ENCODE results near the gene LRRC4C.

The LRRC4C gene

DNA sequence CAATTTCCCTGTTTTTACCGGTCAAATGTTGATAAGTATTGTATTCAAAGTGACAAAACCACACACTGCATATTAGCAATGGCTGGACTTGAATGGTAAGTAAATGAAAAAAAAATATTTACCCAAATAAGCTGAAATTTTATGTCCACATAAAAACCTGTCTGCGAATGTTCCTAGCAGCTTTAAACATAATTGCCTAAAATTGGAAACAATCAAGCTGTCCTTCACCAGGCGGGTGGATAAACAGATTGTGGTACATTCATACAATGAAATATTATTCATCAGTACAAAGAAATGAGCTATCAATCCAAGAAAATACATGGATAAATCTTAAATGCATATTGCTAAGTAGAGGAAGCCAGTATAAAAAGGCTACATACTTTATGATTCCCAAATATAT is 1067.8 kb downstream of the LRRC4C start:
- in situ Hi-C loops (cut with MboI; ENCODE audit: low sequenced_read_pairs) = no loop called here

DNA sequence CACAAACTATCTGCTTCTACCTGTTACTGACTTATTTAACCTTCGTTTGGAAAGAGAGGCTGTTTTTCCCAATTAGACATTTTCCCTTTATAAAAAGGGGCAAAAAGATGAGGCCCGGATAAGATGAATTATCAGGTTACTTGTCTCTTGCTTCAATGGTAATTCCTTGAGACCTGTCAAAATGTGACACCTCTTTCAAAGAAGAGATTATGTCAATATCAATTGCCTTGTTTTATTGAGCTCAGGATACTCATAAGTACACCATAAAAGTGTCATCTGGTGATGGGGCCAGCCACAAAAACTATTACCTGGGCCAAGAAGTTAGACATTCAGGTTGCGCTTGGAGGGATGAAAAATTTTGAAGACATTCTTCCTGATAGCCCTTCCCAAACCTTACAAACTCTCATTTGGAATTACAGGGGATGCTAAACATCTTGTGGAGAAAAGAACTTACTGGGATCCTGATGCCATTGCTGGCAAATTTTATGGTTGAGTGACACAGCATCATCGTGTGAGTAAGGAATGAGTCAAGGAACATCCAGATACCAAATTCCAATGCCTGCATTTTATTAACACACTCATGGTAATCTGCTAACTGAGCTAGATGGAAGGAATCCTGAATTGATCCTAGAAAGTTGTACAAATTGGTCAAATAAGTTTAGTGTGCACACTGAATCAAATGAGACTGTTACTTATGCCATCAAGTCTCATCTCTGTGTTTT is 1071.2 kb downstream of the LRRC4C start:
- in situ Hi-C loops (cut with MboI; ENCODE audit: low sequenced_read_pairs) = no loop called here

DNA sequence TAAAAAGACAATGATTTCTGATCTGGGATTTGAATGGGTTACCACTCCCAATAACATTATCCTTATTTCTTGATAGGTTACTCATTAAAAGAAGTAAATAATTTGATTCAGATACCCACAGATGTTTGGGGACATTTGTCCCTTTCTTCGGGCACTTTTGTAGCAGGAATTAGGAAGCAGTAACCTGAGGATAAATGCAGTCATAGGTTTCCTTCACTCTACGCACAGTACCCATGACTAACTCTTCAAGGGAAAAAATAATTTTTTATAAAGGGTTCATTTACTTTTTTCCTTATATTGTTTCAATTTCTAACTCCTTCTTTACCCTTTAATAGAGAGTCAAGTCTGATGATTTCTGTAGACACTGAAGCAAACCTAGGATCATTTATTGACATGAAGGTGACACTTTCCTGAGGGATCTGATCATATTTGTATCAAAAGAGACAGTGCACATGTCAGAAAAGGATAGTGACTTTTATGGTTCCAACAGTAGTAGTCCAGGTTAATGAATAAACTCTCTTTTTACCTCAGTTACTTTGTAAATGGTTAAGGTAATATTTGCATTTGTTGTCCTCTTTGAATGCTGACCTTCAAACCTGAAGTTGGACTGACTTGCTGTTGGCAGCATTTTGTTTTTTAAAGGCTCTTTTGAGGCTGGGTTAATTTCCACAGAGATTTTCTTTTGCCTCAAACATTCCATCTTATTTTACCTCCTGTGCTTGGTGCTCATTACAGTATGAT is 1072.0 kb downstream of the LRRC4C start:
- in situ Hi-C loops (cut with MboI; ENCODE audit: low sequenced_read_pairs) = no loop called here

DNA sequence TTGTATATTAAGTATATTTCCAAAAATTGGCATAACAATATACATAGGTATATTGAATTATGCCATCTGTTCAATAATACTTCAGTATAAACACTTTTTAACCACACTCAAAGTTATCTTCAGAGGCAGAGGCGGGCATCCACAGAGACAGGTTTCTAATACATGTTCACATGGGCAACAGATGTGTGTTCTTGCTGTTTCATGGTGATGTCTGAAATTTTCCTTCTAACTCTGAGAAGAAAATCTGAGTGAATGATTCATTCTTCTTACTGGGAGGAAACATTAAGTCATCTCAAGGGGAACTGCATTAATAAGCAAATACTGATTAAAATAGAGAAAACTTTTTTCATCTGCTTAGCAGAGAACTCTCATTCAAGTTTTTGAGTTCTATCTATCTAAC is 1074.5 kb downstream of the LRRC4C start:
- in situ Hi-C loops (cut with MboI; ENCODE audit: low sequenced_read_pairs) = no loop called here

DNA sequence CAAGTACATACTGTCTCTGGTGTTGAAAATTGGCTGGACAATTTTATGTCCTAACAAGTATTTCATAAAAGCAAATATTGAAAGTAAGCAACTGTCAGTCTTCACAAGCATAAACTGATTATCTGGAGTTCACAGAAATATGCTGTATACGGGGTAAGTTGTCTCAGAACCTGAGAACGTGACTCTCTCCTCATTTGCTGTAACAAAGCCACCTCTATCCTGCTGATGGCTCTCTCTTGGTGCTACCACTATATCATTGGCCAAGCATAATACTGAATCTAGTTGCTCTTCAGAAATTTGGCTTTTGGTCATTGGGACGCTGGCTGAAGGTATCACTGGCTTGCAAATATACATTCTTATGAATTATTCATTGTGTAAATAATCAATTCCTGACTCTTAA is 1078.0 kb downstream of the LRRC4C start:
- in situ Hi-C loops (cut with MboI; ENCODE audit: low sequenced_read_pairs) = no loop called here

DNA sequence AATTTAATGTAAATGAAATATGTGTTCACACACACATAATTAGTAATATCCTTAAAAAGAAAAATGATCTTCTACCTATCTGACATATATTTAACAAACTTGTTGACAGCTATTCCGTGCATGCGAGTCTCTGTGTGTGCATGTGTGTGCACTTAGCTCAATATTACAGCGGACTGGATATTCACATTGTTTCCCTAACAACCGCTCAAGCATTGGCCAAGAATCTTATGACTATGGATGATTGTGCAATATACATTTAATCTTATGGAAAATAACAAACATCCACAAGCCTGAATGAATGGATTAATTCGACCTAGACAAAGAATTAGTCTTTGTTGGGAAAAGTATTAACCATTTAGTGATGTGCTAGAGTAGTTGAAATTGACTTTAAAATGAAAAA is 1078.6 kb downstream of the LRRC4C start:
- in situ Hi-C loops (cut with MboI; ENCODE audit: low sequenced_read_pairs) = no loop called here

DNA sequence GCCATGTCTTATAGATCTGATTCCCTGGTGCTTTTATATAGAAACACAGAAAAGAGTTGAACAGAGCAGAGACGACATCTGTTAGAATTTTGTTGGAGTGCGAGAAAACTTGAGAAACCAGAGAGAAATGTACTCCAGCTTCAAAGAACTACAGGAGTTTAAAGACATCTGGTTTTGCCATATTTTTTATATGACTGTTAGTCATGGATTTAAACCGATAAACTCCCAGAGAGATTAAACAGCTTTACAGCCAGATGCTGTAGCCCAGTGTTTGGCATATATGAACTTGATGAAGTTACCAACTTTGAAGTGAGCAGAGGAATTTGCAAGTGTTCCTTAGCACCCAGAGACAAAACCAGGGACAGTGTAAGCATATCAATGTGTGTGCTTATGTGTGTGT is 1083.1 kb downstream of the LRRC4C start:
- in situ Hi-C loops (cut with MboI; ENCODE audit: low sequenced_read_pairs) = no loop called here

DNA sequence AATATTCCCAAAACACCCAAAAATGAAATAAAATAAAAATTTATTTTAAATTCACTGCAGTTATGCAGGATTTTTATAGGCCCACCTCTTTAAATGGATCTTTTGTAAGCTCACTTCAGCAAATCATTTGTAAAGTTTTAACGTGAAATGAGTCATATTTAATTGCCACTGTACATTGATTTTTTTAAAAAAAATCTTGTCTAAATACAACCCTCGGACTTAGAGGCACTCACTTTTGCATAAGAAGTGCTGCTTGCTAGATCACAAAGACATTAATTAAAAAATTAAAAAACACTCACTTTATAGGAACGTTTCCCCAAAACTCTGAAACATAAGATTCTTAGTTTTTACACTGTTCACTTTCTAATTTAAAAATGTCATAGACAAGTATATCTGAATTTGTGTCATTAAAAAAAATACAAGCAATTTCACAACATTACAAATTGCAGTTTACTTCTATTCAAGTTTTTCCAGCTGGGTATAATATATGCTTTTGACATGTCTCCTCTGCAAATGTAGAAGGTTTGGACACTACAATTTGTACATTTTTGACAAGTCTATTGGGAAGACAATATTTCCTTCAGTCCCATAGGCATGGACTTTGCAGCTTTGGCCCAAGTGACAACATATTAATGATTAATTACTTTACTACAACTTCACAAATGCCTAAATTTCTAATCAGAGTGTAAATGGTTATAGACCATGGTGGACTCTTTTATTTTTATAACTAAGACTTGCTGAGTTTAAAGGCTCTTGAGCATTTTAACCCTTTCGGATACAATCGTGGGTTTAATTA is 1088.4 kb downstream of the LRRC4C start:
- in situ Hi-C loops (cut with MboI; ENCODE audit: low sequenced_read_pairs) = no loop called here

DNA sequence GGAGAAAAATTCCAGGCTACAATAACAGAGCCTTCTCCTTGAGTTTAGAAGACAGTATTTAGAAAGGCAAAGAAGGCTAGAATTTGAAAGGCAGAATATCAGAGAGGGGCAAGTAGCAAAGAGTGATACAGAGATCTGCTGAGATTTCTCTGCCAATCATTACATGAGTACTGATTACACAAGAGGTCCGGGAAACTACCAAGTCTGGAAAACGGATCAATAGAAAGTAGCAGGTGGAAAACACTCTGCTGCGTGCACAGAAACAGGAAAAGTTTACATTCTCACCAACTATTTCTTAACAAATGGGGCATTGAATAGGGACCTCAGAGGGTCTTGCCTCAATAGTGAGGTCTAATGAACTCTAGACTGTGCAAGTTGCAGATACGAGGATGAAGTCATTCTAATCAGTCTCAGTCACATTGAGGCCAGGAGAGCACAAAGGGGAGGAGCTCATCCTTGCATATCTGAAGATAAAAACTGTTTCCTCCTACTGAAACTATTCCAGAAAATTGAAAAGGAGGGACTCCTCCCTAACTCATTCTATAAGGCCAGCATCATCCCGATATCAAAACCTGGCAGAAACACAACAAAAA is 1099.2 kb downstream of the LRRC4C start:
- in situ Hi-C loops (cut with MboI; ENCODE audit: low sequenced_read_pairs) = no loop called here

DNA sequence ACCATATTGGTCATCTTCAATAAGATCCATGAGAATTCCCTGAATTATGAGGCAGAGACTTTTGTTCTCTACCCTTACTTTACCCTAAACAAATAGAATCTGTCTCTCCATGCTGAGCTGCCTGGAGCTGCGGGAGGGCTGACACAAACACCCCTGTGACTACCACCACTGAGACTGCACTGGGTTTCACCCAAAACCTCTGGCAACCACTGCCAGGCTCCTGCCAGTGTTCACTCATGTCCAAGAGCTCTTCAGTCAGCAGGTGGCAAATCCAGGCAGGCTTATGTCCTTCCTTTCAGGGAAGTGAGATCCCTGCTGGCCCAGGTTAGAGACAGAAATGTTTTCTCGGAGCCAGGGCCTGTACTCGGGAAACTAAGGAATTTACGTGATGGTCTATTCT is 1105.3 kb downstream of the LRRC4C start:
- in situ Hi-C loops (cut with MboI; ENCODE audit: low sequenced_read_pairs) = no loop called here

DNA sequence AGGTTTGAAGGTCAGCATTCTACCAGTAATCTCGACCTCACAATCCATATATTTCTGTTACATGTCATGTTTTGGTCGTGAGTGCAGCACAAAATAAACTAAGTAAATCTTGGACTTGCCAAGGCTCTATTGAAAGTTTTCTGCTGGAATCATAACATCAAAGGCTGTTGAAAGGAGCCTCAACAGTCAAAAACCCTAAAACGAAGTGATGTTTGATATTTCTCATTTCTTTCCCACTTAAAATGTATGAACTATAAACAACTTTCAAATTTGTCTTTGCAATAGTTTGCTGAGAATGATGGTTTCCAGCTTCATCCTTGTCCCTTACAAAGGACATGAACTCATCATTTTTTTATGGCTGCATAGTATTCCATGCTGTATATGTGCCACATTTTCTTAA is 1118.5 kb downstream of the LRRC4C start:
- in situ Hi-C loops (cut with MboI; ENCODE audit: low sequenced_read_pairs) = no loop called here

DNA sequence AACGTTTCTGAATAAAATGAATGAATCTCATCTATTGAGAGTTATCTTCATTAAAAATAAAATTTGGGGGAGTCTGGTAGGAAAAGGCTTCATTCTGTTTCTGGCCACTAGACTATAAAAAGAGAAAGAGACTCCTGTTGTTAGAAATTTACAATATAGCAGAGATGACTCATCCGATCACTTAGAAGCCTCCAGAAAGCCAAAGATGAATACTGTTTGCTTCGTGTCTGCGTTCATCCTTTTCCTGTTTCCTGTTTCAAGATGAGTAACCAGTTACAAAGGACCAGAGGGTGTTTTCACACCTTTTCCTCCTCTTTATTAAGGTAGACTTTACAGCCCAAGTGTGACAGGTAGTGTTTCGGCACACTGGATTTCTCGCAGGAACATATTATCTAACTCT is 1120.7 kb downstream of the LRRC4C start:
- in situ Hi-C loops (cut with MboI; ENCODE audit: low sequenced_read_pairs) = no loop called here

DNA sequence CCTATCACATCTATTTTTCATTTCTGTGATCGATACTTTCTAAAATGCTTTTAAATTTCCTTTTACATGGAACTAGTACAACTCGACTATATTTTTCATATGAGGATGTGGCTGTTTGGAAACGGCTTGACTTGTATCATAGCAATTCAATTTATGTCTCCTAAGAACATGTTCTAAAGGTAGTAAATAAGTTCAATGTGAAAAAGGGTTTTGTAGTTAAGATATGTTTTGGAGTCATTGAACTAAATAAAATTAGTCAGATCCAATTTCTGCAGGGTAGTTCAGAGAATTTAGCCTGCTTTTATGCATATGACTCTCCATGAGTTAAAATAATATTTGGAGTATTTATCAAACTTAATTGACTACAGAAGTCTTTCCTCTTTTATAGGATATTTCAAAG is 1121.4 kb downstream of the LRRC4C start:
- in situ Hi-C loops (cut with MboI; ENCODE audit: low sequenced_read_pairs) = no loop called here

DNA sequence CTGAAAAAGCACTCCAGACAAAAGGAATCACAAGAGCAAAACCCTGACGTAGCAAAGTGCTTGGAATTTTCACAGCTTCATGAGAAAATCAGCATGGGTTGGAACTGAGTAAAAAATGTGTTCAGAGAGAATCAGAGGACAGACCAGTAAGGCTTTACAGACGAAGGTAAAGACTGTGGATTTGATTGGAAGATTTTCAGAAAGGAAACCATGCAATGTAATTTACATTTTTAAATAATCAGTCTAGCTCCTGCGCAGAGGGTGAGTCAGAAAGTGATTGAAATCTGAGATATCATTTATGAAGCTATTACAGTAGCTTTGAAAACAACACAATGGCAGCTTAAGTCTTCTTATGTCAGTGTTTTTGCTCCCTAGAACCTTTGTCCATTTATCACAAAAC is 1122.3 kb downstream of the LRRC4C start:
- in situ Hi-C loops (cut with MboI; ENCODE audit: low sequenced_read_pairs) = no loop called here

DNA sequence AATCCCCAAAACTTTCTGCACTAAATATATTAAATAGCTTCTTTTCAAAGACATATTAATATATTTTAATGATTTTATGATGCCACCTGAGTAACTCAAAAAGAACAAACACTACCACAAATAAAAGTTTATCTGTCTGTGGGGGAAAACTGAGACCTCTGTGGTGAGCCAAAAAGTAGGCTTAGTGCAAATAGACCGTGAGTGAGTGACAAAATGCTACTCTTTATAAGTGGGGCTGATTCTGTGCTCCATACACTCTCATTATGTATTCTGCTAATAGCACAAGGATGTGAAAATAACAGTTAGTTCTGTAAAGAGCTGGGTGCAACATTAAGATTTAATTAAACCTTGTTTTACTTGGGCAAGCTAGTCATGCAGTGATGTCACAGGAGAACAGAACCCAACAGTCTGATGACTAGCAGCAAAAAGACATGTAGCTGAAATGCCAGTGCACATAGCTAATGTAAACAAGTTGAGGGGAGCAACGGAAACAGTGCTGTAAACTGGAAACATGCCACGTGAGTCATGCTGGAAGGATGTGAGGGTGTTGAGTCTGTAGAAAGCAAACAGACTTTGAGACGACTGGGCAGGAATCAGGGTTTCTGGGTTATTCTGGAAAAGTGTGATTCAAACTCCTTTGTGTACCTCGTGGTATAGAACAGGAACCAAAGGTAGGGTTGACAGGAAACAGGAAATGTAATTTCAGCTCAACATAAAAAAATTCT is 1130.4 kb downstream of the LRRC4C start:
- in situ Hi-C loops (cut with MboI; ENCODE audit: low sequenced_read_pairs) = no loop called here

DNA sequence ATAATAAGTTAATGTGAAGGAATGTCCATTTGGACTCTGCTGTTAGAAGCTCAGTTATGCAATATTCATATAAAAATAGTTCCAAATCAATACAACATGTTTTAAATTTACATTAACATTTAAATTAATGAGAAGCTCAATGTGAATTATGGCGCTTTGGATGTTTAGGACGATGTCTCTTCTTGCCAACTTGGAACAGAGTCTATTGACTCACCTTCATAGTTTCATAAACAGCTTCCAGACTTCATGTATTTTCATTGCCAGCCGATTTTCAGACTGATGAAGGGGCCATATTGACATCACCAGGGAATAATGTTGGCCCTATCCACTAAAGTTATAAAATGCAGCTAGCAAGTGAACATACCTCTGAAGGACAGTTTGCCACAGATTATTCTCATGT is 1136.2 kb downstream of the LRRC4C start:
- in situ Hi-C loops (cut with MboI; ENCODE audit: low sequenced_read_pairs) = no loop called here

DNA sequence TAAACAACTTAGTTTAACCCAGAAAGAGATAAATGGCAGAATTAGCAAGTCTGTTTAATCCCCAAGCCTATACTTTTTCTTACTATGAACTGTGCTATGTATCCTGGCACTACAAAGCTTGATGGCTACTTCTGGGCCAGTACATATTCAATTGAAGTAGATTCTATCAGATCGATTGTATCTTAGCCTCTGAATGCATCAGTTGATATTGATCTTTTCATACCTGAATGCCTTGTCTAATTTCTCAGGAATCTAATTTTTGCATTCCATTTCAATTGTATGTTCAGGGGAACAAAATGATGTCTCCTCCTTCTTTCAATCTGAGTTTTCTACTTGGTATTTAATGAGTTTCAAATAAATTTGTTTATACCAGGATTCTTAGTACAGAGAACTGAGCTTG is 1137.9 kb downstream of the LRRC4C start:
- in situ Hi-C loops (cut with MboI; ENCODE audit: low sequenced_read_pairs) = no loop called here

DNA sequence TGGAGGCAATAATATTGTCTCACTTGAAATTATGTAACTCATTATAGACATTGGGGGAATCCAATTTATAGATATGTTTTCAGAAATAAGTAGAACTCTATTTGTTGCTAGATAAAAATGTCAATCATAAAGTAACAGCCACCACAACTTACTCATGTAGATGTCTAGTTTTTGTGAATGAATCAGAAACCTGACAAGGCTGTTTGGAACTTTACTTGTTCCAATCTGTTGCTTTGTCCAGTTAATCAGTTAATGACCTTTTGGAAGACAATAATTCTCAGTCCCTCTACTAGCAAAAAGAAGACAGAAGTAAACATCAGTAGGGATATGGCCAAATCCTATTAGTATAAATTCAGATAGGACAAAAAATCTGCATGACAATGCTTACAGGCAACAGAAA is 1143.3 kb downstream of the LRRC4C start:
- in situ Hi-C loops (cut with MboI; ENCODE audit: low sequenced_read_pairs) = no loop called here

DNA sequence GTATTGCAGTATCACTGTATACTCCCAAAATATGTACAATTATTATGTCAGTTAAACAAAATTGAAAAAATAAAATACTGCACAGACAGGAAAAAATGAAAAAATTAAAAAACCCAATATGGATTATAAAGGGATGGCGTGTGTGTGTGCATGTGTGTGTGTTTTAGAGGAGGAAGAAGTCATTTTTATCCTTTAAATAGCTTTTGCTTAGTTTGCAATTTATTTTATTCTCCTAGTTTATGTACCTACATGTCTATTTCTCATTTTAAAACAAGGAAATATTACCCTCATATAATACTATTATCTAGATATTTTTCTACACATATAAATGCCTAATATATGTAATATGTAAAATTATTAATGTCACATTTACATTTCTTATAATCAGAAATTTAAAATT is 1144.3 kb downstream of the LRRC4C start:
- in situ Hi-C loops (cut with MboI; ENCODE audit: low sequenced_read_pairs) = no loop called here

DNA sequence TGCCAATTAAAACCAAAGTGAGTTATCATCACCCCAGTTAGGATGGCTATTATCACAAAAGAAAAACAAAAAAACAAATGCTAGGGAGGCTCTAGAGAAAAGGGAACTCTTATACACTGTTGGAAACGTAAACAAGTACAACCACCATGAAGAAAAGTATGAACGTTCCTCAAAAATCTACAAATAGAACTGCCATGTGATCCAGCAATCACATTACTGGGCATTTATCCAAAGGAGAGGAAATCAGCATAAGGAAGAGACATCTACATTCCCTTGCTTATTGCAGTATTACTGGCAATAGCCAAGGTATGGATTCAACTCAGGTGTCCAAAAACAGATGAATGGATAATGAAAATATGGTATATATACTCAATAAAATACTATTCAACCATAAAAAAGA is 1145.1 kb downstream of the LRRC4C start:
- in situ Hi-C loops (cut with MboI; ENCODE audit: low sequenced_read_pairs) = no loop called here

Measured in hTERT RPE-1 (cell line).